A673 (cell line): ENCODE data around the gene MGLL. TPM values are rescaled to one million over a fixed set of nuclear protein-coding genes. Genes with fewer than 3 reads are reported as not detected.

ENCODE experiments used
- BruUV-seq: library from RNA; stranded (reverse); fragments of 400-500 nt; replicated peaks from 2 replicates; lab custom pipeline; 2021; lab: Mats Ljungman, UMichigan
- CTCF ChIA-PET: fragments of 300-600 bp; sonication (Branson Sonifier 250); formaldehyde crosslinking; loops from one replicate; lab custom pipeline; 2022; ENCODE audit warnings: antibody characterized with exemption; lab: Charles Lee
- POLR2A ChIA-PET: fragments of 300-600 bp; sonication (Branson Sonifier 250); formaldehyde crosslinking; loops from one replicate; lab custom pipeline; 2022; ENCODE audit warnings: antibody characterized with exemption; ENCODE audit not compliant: low non-redundant PET; lab: Charles Lee
- DNase-seq: peaks from one replicate; pipeline ENCODE4 v3.0.0-alpha.2; 2015; ENCODE audit warnings: low spot score
- H3K27ac ChIP-seq: fragments of 200-600 bp; sonication (generic); 2 replicates; pipeline ENCODE4 v1.5.1; 2016; ENCODE audit warnings: mixed run types, low read depth, mild to moderate bottlenecking, mixed read lengths, antibody characterized with exemption, low read length; ENCODE audit not compliant: poor library complexity, severe bottlenecking
- H3K27me3 ChIP-seq: fragments of 200-600 bp; sonication (generic); replicated peaks from 2 replicates; pipeline ENCODE4 v1.6.1; 2017; ENCODE audit warnings: mixed run types, low read depth, mild to moderate bottlenecking, mixed read lengths, antibody characterized with exemption, low read length; ENCODE audit not compliant: insufficient read depth, poor library complexity
- H3K36me3 ChIP-seq: fragments of 200-600 bp; sonication (generic); 2 replicates; pipeline ENCODE4 v1.6.1; 2016; ENCODE audit warnings: mixed run types, mild to moderate bottlenecking, mixed read lengths, antibody characterized with exemption, low read length; ENCODE audit not compliant: insufficient read depth, poor library complexity, severe bottlenecking
- H3K4me1 ChIP-seq: fragments of 200-600 bp; sonication (generic); 2 replicates; pipeline ENCODE4 v1.6.1; 2017; ENCODE audit warnings: mixed run types, mild to moderate bottlenecking, mixed read lengths, antibody characterized with exemption, low read length; ENCODE audit not compliant: insufficient read depth, poor library complexity, severe bottlenecking
- H3K4me3 ChIP-seq: fragments of 200-600 bp; sonication (generic); 2 replicates; pipeline ENCODE4 v1.5.1; 2016; ENCODE audit warnings: low read depth, mixed run types, mild to moderate bottlenecking, mixed read lengths, low read length; ENCODE audit not compliant: poor library complexity, severe bottlenecking
- H3K9me3 ChIP-seq: fragments of 200-600 bp; sonication (generic); 2 replicates; pipeline ENCODE4 v1.6.1; 2016; ENCODE audit warnings: mixed run types, low read depth, mild to moderate bottlenecking, mixed read lengths, antibody characterized with exemption, low read length; ENCODE audit not compliant: poor library complexity, severe bottlenecking
- EZH2 ChIP-seq: fragments of 200-600 bp; sonication (generic); IDR thresholded peaks from 2 replicates; pipeline ENCODE4 v1.6.1; 2017; ENCODE audit warnings: borderline replicate concordance, low read depth, mild to moderate bottlenecking, mixed read lengths, antibody characterized with exemption, low read length; ENCODE audit not compliant: poor library complexity, severe bottlenecking
- intact Hi-C: fragments of 100-400 bp; cut with micrococcal nuclease; formaldehyde crosslinking; loops from one replicate; pipeline ENCODE4 v1.10.0; 2022; ENCODE audit not compliant: unreplicated experiment
- total RNA-seq: library from RNA; stranded (reverse); gene quantifications from 2 replicates; pipeline ENCODE4 v1.2.3, GENCODE V29; 2021
- TF ChIP-seq, protein P1 (sequence below): fragments of 300-800, 200-600 bp; sonication (generic); conservative IDR thresholded peaks from 2 replicates; pipeline ENCODE4 v1.5.1; 2017; ENCODE audit warnings: low read depth, mild to moderate bottlenecking, antibody characterized with exemption, low read length, moderate library complexity, mixed read lengths

Gene MGLL
- total RNA-seq, 1 experiment from 2014 or later, result 0.39 TPM

DNA sequence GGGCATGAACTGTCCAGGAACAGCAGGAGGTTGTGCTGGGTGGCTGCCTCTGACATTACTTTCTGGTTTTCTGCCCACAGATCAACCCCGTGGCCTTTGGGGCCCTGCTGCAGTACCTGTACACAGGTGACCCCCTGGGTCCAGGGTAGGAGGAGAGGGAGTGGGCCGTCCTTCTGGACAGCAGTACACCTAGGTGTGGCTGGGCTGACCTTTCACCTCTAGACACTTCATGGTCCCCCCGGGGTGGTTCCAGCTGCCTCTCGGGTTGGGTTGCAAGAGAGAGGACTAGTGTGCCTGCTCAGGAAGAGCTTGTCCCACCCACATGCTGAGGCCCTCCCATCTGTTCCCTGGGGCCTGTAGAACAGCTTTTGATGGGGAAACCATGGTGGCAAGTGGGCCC is 145.9 kb downstream of the MGLL start:
- BruUV-seq, result no TSS peak
- no peak for DNase-seq
- CTCF ChIA-PET, result no interaction called here

DNA sequence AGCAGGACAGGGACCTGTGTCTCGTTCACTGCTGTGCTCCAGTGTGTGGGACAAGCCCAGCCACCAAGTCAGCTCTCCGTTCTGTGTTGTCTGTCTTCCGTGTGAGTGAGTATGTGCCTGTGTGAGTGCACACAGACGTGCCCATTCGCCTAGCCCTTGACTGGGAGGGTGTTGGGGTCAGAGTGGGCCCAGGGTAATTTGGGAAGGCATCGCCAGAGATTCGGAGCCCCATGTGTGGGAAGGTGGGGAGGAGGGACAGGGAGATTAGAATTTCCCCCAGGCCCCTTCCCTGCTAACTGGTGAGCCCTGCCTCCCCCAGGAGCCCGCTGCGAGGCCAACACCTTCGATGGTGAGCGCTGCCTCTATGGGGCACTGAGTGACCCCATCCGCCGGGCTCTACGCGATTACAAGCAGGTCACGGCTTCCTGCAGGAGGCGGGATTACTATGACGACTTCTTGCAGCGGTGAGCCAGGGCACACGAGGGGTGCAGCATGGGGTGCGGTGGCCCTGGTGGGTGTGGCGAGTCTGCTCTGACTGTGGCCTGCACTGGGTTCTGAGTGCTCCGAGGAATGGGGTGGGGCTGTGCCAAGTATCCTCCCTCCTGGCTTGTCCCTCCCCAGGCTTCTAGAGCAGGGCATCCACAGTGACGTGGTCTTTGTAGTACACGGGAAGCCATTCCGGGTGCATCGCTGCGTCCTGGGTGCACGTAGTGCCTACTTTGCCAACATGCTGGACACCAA is 146.5 kb downstream of the MGLL start:
- H3K4me3 ChIP-seq, result no peak overlapping the region
- no peak overlapping the region for H3K27ac ChIP-seq
- H3K36me3 ChIP-seq, result no peaks in the 10 kb centered on the region
- DNase-seq, result no peak
- no peak for TF ChIP-seq EZH2
- TF ChIP-seq, protein P1, sequence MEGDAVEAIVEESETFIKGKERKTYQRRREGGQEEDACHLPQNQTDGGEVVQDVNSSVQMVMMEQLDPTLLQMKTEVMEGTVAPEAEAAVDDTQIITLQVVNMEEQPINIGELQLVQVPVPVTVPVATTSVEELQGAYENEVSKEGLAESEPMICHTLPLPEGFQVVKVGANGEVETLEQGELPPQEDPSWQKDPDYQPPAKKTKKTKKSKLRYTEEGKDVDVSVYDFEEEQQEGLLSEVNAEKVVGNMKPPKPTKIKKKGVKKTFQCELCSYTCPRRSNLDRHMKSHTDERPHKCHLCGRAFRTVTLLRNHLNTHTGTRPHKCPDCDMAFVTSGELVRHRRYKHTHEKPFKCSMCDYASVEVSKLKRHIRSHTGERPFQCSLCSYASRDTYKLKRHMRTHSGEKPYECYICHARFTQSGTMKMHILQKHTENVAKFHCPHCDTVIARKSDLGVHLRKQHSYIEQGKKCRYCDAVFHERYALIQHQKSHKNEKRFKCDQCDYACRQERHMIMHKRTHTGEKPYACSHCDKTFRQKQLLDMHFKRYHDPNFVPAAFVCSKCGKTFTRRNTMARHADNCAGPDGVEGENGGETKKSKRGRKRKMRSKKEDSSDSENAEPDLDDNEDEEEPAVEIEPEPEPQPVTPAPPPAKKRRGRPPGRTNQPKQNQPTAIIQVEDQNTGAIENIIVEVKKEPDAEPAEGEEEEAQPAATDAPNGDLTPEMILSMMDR, result no peak
- H3K27me3 ChIP-seq, result no peaks in the 10 kb centered on the region
- ChIA-PET CTCF (no interaction called here), POLR2A (no interaction called here)
- peaks cover 7% of the 10 kb centered on the region for H3K4me1 ChIP-seq
- H3K9me3 ChIP-seq, result no peaks in the 10 kb centered on the region
- BruUV-seq, result no TSS peak
- intact Hi-C loops, result no loop called here

More for the DNA sequence above, 145.9 kb downstream of the MGLL start:
- Histone ChIP-seq H3K4me1 (peaks cover 7% of the 10 kb centered on the region), H3K9me3 (no peaks in the 10 kb centered on the region), H3K4me3 (no peak overlapping the region), H3K27ac (no peak overlapping the region), H3K27me3 (no peaks in the 10 kb centered on the region), H3K36me3 (no peaks in the 10 kb centered on the region)
- intact Hi-C loops, result no loop called here
- no peak for TF ChIP-seq EZH2
- TF ChIP-seq, protein P1, result no peak
- POLR2A ChIA-PET, result no interaction called here

DNA sequence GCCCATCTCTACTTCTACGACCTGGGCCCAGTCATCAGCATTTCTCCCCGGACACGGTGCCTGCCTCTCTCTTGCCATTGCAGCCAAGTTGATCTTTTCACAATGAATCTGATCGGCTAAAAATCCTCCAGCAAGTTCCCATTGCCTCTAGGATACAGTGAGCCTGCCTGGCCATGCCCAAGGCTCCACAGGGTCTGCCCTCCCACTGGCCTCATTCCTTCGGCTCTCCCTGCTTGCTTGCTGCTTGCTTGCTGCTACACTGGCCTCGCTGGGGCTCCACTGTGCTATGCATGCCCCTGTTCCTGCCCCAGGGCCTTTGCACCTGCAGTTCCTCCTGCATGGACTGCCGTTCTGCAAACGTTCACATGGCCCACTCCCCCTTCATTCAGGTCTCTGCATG is 147.5 kb downstream of the MGLL start:
- Histone ChIP-seq H3K36me3 (no peaks in the 10 kb centered on the region), H3K4me1 (peaks cover 7% of the 10 kb centered on the region), H3K9me3 (no peaks in the 10 kb centered on the region), H3K4me3 (no peak overlapping the region), H3K27ac (no peak overlapping the region), H3K27me3 (no peaks in the 10 kb centered on the region)
- no TSS peak for BruUV-seq
- ChIA-PET CTCF (no interaction called here), POLR2A (no interaction called here)
- intact Hi-C loops, result no loop called here
- no peak for TF ChIP-seq EZH2
- TF ChIP-seq, protein P1, result no peak
- no peak for DNase-seq
